GM12801 (cell line): Measurements from ENCODE around the gene IGFBP7.

Experiments used
- CTCF ChIP-seq: IDR thresholded peaks from one replicate; pipeline ENCODE4 v1.5.1; 2011; ENCODE audit warnings: control low read depth; ENCODE audit not compliant: insufficient read length; ENCODE audit errors: extremely low read depth

The IGFBP7 gene

DNA sequence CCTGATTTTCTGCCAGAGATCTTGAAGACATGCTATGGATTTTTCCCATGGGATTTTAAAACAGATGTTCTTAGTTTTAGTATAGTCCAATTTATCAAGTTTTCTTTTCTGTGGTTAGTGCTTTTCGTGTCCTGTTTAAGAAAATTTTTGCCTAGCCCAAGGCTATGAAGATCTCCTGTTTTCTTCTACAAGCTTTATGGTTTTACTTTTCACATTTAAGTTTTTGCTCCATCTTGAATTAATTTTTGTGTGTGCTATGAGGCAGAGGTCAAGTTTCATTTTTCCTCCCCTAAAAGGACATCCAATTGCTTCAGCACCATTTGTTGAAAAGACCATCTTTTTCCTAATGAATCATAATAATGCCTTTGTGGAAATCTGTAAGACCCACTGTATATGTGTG, 65.9 kb downstream of the IGFBP7 start:
- TF ChIP-seq CTCF = no peak

GRCh38 chr4:57043347-57044251, 66.6 kb downstream of the IGFBP7 start:
- TF ChIP-seq CTCF = no peak

GRCh38 chr4:57042711-57043169, 67.4 kb downstream of the IGFBP7 start:
- no peak for TF ChIP-seq CTCF

- TF ChIP-seq CTCF = no peak
Measured at GRCh38 chr4:57041020-57041419, 69.2 kb downstream of the IGFBP7 start.

- no peak for TF ChIP-seq CTCF
Measured at GRCh38 chr4:57040510-57040909, 69.7 kb downstream of the IGFBP7 start.

GRCh38 chr4:57039345-57039744, 70.8 kb downstream of the IGFBP7 start:
- TF ChIP-seq CTCF = no peak

DNA sequence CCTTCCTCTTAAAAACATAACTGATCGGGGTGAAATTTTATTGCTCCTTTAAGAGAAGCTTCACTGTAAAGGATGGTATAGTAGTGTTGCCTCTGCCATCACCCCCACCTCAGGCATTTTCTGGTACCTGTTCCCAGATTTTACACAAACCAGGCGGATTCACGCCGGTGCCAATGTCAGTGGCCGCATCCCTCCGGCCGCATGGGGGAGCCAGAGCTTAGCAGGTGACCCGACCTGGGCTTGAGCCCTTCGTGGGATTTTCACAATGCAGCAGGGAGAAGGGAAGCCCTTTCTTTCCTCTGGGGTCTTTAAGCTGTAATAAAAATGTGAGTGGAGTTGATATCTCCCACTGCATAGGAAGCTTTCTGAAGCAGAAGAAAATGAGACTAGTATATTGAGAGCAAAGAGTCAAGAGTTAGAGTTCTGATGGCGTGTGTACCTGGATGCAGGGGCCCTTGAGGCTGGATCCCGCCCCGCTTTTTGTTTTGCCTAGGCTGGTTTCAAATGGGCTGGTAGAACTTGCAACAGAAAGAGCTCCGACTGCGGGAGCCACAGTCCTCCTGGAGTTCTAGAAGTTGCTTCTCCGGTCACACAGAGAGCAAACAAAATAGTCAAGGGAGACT, 72.1 kb downstream of the IGFBP7 start:
- no peak for TF ChIP-seq CTCF
